Measurements from ENCODE around the gene PTPRG.

Gene PTPRG

GRCh38 chr3:62287392-62287927 is 726.1 kb downstream of the PTPRG start:
- DNase-seq (ENCODE audit: extremely low read depth, low read depth): no peak

GRCh38 chr3:62289922-62290321 is 728.6 kb downstream of the PTPRG start:
- TF ChIP-seq CTCF (IDR thresholded peaks at IDR 0.05; ENCODE audit: low read depth, low read length): no peak
- DNase-seq (ENCODE audit: extremely low read depth, low read depth): no peak

More at GRCh38 chr3:62287392-62287927, 726.1 kb downstream of the PTPRG start:
- TF ChIP-seq CTCF (IDR thresholded peaks at IDR 0.05; ENCODE audit: low read depth, low read length): no peak

GRCh38 chr3:62293051-62293780 is 731.8 kb downstream of the PTPRG start:
- TF ChIP-seq CTCF (IDR thresholded peaks at IDR 0.05; ENCODE audit: low read depth, low read length): no peak
- DNase-seq (ENCODE audit: extremely low read depth, low read depth): no peak

- TF ChIP-seq CTCF (IDR thresholded peaks at IDR 0.05; ENCODE audit: low read depth, low read length): no peak
Measured at GRCh38 chr3:62295571-62295970, 734.2 kb downstream of the PTPRG start.

GRCh38 chr3:62300617-62301016 is 739.2 kb downstream of the PTPRG start:
- no peak for DNase-seq (ENCODE audit: extremely low read depth, low read depth)
- TF ChIP-seq CTCF (IDR thresholded peaks at IDR 0.05; ENCODE audit: low read depth, low read length): no peak

More at GRCh38 chr3:62295571-62295970, 734.2 kb downstream of the PTPRG start:
- DNase-seq (ENCODE audit: extremely low read depth, low read depth): no peak

- no peak for TF ChIP-seq CTCF (IDR thresholded peaks at IDR 0.05; ENCODE audit: low read depth, low read length)
- DNase-seq (ENCODE audit: extremely low read depth, low read depth): no peak
Measured at GRCh38 chr3:62312201-62312600, 750.8 kb downstream of the PTPRG start.

- DNase-seq (ENCODE audit: extremely low read depth, low read depth): no peak
- no peak for TF ChIP-seq CTCF (IDR thresholded peaks at IDR 0.05; ENCODE audit: low read depth, low read length)
Measured at GRCh38 chr3:62316525-62316924, 755.2 kb downstream of the PTPRG start.
